ENCODE measurements around the gene CSAD. TPM values are rescaled to one million over a fixed set of nuclear protein-coding genes. Genes with fewer than 3 reads are reported as not detected.

CSAD gene
- total RNA-seq, 6 experiments from 2014 or later: 13.9 to 17.1 (median 16.0) TPM

- Mint-ChIP-seq H3K4me1 (ENCODE audit: low read depth) (peaks cover 26% of the 10 kb centered on the region), H3K27me3 (ENCODE audit: insufficient read depth) (peaks cover 2% of the 10 kb centered on the region), H3K9me3 (no peaks in the 10 kb centered on the region), H3K4me3 (no peak overlapping the region; the same call in 1 of the 2 replicates), H3K36me3 (ENCODE audit: low read depth) (no peaks in the 10 kb centered on the region), H3K27ac (peak overlapping the region; percentile 34; the same call in 1 of the 2 replicates)
- no peak for TF ChIP-seq CTCF (IDR thresholded peaks at IDR 0.05)
- no peak for DNase-seq
Observed at GRCh38 chr12:53122961-53123468, 57.7 kb downstream of the CSAD start.

- H3K27me3 Mint-ChIP-seq (ENCODE audit: insufficient read depth): no peaks in the 10 kb centered on the region; the same call in 1 of the 2 replicates
Observed at GRCh38 chr12:53120685-53121525, 59.8 kb downstream of the CSAD start.

GRCh38 chr12:53118751-53119300 lies 61.9 kb downstream of the CSAD start:
- no peaks in the 10 kb centered on the region for H3K36me3 Mint-ChIP-seq (ENCODE audit: low read depth)
- no peak for TF ChIP-seq CTCF (IDR thresholded peaks at IDR 0.05)

More at GRCh38 chr12:53120685-53121525, 59.8 kb downstream of the CSAD start:
- no peaks in the 10 kb centered on the region for H3K36me3 Mint-ChIP-seq (ENCODE audit: low read depth)
- TF ChIP-seq CTCF (IDR thresholded peaks at IDR 0.05): no peak
- no peak for DNase-seq
- peaks cover 20% of the 10 kb centered on the region for H3K4me1 Mint-ChIP-seq (ENCODE audit: low read depth)
- H3K9me3 Mint-ChIP-seq: no peaks in the 10 kb centered on the region
- H3K4me3 Mint-ChIP-seq: no peak overlapping the region
- no peak overlapping the region for H3K27ac Mint-ChIP-seq

GRCh38 chr12:53115891-53116648 lies 64.7 kb downstream of the CSAD start:
- H3K9me3 Mint-ChIP-seq: no peaks in the 10 kb centered on the region
- DNase-seq: no peak
- no peaks in the 10 kb centered on the region for H3K27me3 Mint-ChIP-seq (ENCODE audit: insufficient read depth)
- TF ChIP-seq CTCF (IDR thresholded peaks at IDR 0.05): no peak
- no peaks in the 10 kb centered on the region for H3K36me3 Mint-ChIP-seq (ENCODE audit: low read depth)
- no peaks in the 10 kb centered on the region for H3K4me1 Mint-ChIP-seq (ENCODE audit: low read depth)
- H3K27ac Mint-ChIP-seq: no peak overlapping the region
- H3K4me3 Mint-ChIP-seq: no peak overlapping the region

More at GRCh38 chr12:53118751-53119300, 61.9 kb downstream of the CSAD start:
- H3K9me3 Mint-ChIP-seq: no peaks in the 10 kb centered on the region
- no peaks in the 10 kb centered on the region for H3K27me3 Mint-ChIP-seq (ENCODE audit: insufficient read depth)
- H3K27ac Mint-ChIP-seq: no peak overlapping the region
- peaks cover 10% of the 10 kb centered on the region for H3K4me1 Mint-ChIP-seq (ENCODE audit: low read depth)
- no peak overlapping the region for H3K4me3 Mint-ChIP-seq
- DNase-seq: no peak

- no peak overlapping the region for H3K4me3 Mint-ChIP-seq
- no peak overlapping the region for H3K27ac Mint-ChIP-seq
- no peaks in the 10 kb centered on the region for H3K27me3 Mint-ChIP-seq (ENCODE audit: insufficient read depth)
- TF ChIP-seq CTCF (IDR thresholded peaks at IDR 0.05): no peak
- no peak for DNase-seq
- no peaks in the 10 kb centered on the region for H3K4me1 Mint-ChIP-seq (ENCODE audit: low read depth)
- no peaks in the 10 kb centered on the region for H3K36me3 Mint-ChIP-seq (ENCODE audit: low read depth)
- H3K9me3 Mint-ChIP-seq: no peaks in the 10 kb centered on the region
Observed at GRCh38 chr12:53115112-53115890, 65.4 kb downstream of the CSAD start.
